ENCODE data around the gene PDE4DIP. TPM values are rescaled to one million over a fixed set of nuclear protein-coding genes. Genes with fewer than 3 reads are reported as not detected.
"Not testable (repeated sequence)": the region's sequence is repeated elsewhere in the genome, so short reads cannot be mapped to it uniquely, and the experiment has no call there.

The PDE4DIP gene
- polyA plus RNA-seq, 1 donor = 130 TPM

- DNase-seq = not testable (repeated sequence)
These were observed 231.4 kb downstream of the PDE4DIP start for GRCh38 chr1:149075505-149076127.

Other genes with a start within 250 kb of the PDE4DIP start
- gene NBPF14, start 248.4 kb upstream of the PDE4DIP start, polyA plus RNA-seq (ENCODE audit: insufficient read length) = 42.4 TPM
- 1.8 TPM for gene NUDT4B, start 95.7 kb upstream of the PDE4DIP start, polyA plus RNA-seq (ENCODE audit: insufficient read length)